Measurements from ENCODE around the gene TTC32. TPM values are rescaled to one million over a fixed set of nuclear protein-coding genes. Genes with fewer than 3 reads are reported as not detected.

The TTC32 gene
- polyA plus RNA-seq, 1 experiment, result 3.6 TPM

GRCh38 chr2:19886261-19886660 lies 15.5 kb downstream of the TTC32 start:
- ChIA-PET CTCF (no interaction called here), POLR2A (no interaction called here)
- DNase-seq (ENCODE audit: low read depth), result no peak
- no peaks in the 10 kb centered on the region for H3K36me3 ChIP-seq (ENCODE audit: control insufficient read depth, insufficient read depth, low read length)
- H3K27me3 ChIP-seq (ENCODE audit: control insufficient read depth, insufficient read depth, low read length), result no peaks in the 10 kb centered on the region
- H3K4me3 ChIP-seq (ENCODE audit: low read depth, low read length), result no peak overlapping the region
- TF ChIP-seq, protein P1, sequence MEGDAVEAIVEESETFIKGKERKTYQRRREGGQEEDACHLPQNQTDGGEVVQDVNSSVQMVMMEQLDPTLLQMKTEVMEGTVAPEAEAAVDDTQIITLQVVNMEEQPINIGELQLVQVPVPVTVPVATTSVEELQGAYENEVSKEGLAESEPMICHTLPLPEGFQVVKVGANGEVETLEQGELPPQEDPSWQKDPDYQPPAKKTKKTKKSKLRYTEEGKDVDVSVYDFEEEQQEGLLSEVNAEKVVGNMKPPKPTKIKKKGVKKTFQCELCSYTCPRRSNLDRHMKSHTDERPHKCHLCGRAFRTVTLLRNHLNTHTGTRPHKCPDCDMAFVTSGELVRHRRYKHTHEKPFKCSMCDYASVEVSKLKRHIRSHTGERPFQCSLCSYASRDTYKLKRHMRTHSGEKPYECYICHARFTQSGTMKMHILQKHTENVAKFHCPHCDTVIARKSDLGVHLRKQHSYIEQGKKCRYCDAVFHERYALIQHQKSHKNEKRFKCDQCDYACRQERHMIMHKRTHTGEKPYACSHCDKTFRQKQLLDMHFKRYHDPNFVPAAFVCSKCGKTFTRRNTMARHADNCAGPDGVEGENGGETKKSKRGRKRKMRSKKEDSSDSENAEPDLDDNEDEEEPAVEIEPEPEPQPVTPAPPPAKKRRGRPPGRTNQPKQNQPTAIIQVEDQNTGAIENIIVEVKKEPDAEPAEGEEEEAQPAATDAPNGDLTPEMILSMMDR (IDR thresholded peaks at IDR 0.05; ENCODE audit: insufficient read depth, low read depth, low read length), result no peak

- H3K36me3 ChIP-seq (ENCODE audit: control insufficient read depth, insufficient read depth, low read length), result no peaks in the 10 kb centered on the region
- ChIA-PET CTCF (no interaction called here), POLR2A (no interaction called here)
- no peak overlapping the region for H3K4me3 ChIP-seq (ENCODE audit: low read depth, low read length)
- DNase-seq (ENCODE audit: low read depth), result no peak
- no peaks in the 10 kb centered on the region for H3K27me3 ChIP-seq (ENCODE audit: control insufficient read depth, insufficient read depth, low read length)
- TF ChIP-seq, protein P1 (IDR thresholded peaks at IDR 0.05; ENCODE audit: insufficient read depth, low read depth, low read length), result no peak
These were observed 16.0 kb downstream of the TTC32 start for GRCh38 chr2:19885791-19886190.

DNA sequence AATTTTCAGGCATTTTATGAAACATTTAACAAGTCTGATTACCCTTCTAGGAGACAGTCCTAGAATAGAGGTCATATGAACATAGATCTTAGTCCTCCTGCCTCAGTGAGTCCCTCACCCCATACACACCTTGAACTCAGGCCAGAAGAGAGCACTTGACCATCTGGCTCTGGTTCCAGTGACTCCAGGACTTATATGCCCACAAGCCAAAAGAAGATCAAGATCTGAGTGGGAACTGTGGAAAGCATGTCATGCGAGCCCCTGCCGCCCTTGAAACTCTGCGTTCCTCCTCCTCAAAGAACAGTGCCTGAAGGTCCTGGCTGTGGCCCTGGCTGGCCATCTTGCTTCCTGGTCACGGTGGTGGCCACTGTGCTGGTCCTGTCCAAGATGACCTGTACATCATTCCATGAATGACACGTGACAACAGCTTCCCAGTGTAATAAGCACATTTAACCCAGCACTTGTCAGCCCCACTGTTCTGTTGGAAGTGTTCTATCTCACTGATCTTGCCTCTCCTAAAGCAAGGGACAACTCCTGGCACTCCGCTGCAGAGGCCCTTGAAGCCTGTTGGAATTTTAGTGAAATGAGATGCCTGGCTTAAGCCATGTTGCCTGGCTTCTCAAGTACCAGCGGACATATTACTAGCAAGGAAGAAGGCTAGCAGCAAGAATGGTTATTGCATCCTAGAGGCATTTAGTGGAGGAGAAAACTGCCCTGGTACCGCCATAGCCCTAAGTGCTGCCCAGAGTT lies 17.6 kb downstream of the TTC32 start:
- POLR2A ChIA-PET, result no interaction called here
- Histone ChIP-seq H3K4me3 (ENCODE audit: low read depth, low read length) (no peak overlapping the region), H3K27me3 (ENCODE audit: control insufficient read depth, insufficient read depth, low read length) (no peaks in the 10 kb centered on the region), H3K36me3 (ENCODE audit: control insufficient read depth, insufficient read depth, low read length) (no peaks in the 10 kb centered on the region)
- TF ChIP-seq, protein P1 (IDR thresholded peaks at IDR 0.05; ENCODE audit: insufficient read depth, low read depth, low read length), result no peak
- no peak for DNase-seq (ENCODE audit: low read depth)
- CTCF ChIA-PET, result interaction anchor here (1.4 to 1.5 kb wide), 2 partner anchors 12 to 16 kb away, joined by 3 read pairs; no protein-coding TSS in a partner anchor

DNA sequence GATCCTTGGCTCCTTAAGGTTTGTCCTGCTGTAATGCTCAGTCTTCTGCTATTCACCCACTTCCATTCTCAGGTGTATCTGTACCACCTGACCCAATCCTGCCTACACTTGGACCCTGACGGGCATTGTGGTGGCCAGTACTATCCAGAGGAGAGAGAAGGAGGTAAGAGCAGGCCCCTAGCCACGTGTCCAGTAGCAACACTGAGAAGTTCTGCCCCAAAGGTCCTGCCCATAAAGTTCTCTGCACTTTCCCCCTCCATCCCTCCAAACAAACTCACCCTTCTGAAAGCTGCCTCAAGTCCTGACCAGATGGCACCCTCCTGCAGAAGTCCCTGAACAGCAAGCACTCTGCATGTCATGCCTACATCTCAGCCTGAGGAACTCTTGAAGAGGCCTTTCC lies 18.3 kb downstream of the TTC32 start:
- ChIA-PET POLR2A (no interaction called here), CTCF (interaction anchor here (1.5 kb wide), 1 partner anchor 11 kb away, joined by 3 read pairs; no protein-coding TSS in a partner anchor)
- TF ChIP-seq, protein P1 (IDR thresholded peaks at IDR 0.05; ENCODE audit: insufficient read depth, low read depth, low read length), result no peak

DNA sequence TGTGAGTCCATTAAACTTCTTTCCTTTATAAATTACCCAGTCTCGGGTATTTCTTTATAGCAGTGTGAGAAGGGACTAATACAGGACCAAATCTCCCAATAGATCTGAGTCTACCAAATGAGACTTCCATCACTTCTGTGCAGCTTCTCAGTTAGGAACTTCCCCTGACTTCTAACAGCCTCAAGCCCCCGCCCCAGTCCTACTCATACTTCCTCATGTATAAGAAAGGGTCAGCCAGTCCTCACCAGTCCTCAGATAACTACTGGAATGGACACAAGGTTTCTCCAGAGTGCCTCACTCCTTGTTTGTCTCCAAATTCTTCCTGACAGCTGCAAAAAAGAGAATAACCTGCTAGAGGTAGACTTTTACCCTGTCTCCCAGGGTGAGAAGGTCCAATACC lies 19.5 kb downstream of the TTC32 start:
- CTCF ChIA-PET, result interaction anchor here (0.6 kb wide), 1 partner anchor 167 kb away, joined by 3 read pairs; no protein-coding TSS in a partner anchor
- TF ChIP-seq, protein P1 (IDR thresholded peaks at IDR 0.05; ENCODE audit: insufficient read depth, low read depth, low read length), result no peak
- Histone ChIP-seq H3K27me3 (ENCODE audit: control insufficient read depth, insufficient read depth, low read length) (no peaks in the 10 kb centered on the region), H3K36me3 (ENCODE audit: control insufficient read depth, insufficient read depth, low read length) (no peaks in the 10 kb centered on the region), H3K4me3 (ENCODE audit: low read depth, low read length) (no peak overlapping the region)
- DNase-seq (ENCODE audit: low read depth), result no peak
- POLR2A ChIA-PET, result no interaction called here

More for the DNA sequence above, 18.3 kb downstream of the TTC32 start:
- DNase-seq (ENCODE audit: low read depth), result no peak
- Histone ChIP-seq H3K27me3 (ENCODE audit: control insufficient read depth, insufficient read depth, low read length) (no peaks in the 10 kb centered on the region), H3K36me3 (ENCODE audit: control insufficient read depth, insufficient read depth, low read length) (no peaks in the 10 kb centered on the region), H3K4me3 (ENCODE audit: low read depth, low read length) (no peak overlapping the region)
